HEK293 (cell line): ENCODE measurements around the gene SEC24A.

Source experiments
- CTCF ChIA-PET: fragments of 350-600 bp; formaldehyde crosslinking; extraction: SDS; loops from one replicate; lab custom pipeline; 2021; ENCODE audit warnings: antibody characterized with exemption; lab: Yijun Ruan, JAX
- POLR2A ChIA-PET: fragments of 300-600 bp; formaldehyde crosslinking; extraction: SDS; loops from one replicate; lab custom pipeline; 2020; ENCODE audit warnings: antibody characterized with exemption, inconsistent platforms; lab: Yijun Ruan, JAX
- H3K27ac ChIP-seq: fragments of 200-500 bp; sonication (Bioruptor generic); 2 replicates; pipeline ENCODE4 v1.5.1; 2014; ENCODE audit warnings: low read depth, low read length, control low read depth, inconsistent platforms; ENCODE audit errors: extremely low read depth
- H3K36me3 ChIP-seq, 2 experiments: fragments of 200-500 bp in 1 of 2; sonication (Bioruptor generic) in 1 of 2; 1 replicate in 1 of 2; 2 replicates in 1 of 2; pipeline ENCODE4 v1.5.1; 2014 to 2017; ENCODE audit warnings: inconsistent platforms in 2 of 2, low read length in 2 of 2; ENCODE audit not compliant: control insufficient read depth in 2 of 2, insufficient read depth in 1 of 2
- H3K4me1 ChIP-seq: fragments of 200-500 bp; sonication (Bioruptor generic); 2 replicates; pipeline ENCODE4 v1.5.1; 2014; ENCODE audit warnings: mild to moderate bottlenecking, low read length, inconsistent platforms; ENCODE audit not compliant: control insufficient read depth, insufficient read depth
- H3K4me3 ChIP-seq: 2 replicates; pipeline ENCODE4 v1.5.1; 2011; ENCODE audit warnings: low read depth, mild to moderate bottlenecking, control low read depth, low read length, moderate library complexity
- H3K9me3 ChIP-seq: fragments of 200-500 bp; sonication (Bioruptor generic); 2 replicates; pipeline ENCODE4 v1.5.1; 2014; ENCODE audit warnings: low read depth, low read length, inconsistent platforms; ENCODE audit not compliant: control insufficient read depth, insufficient read depth
- HOXA7 ChIP-seq: sonication (generic); formaldehyde crosslinking; IDR thresholded peaks from 2 replicates; pipeline ENCODE4 v1.8.1; 2022; ENCODE audit warnings: missing genetic modification reagents, borderline replicate concordance
- IKZF3 ChIP-seq: fragments of 450-650 bp; IDR thresholded peaks from 2 replicates; pipeline ENCODE4 v1.5.0; 2018; ENCODE audit warnings: missing biosample characterization, mild to moderate bottlenecking, missing genetic modification characterization, moderate library complexity
- SALL2 ChIP-seq: fragments of 450-650 bp; formaldehyde crosslinking; IDR thresholded peaks from 2 replicates; pipeline ENCODE4 v1.5.0; 2017; ENCODE audit warnings: missing biosample characterization, mild to moderate bottlenecking, missing genetic modification characterization, borderline replicate concordance
- SCRT1 ChIP-seq: fragments of 450-650 bp; formaldehyde crosslinking; IDR thresholded peaks from 2 replicates; pipeline ENCODE4 v1.5.1; 2016; ENCODE audit warnings: missing biosample characterization, missing genetic modification characterization, borderline replicate concordance
- SP3 ChIP-seq: fragments of 450-650 bp; formaldehyde crosslinking; IDR thresholded peaks from 2 replicates; pipeline ENCODE4 v1.5.1; 2016; ENCODE audit warnings: missing biosample characterization, missing genetic modification characterization
- ZNF114 ChIP-seq: fragments of 450-650 bp; formaldehyde crosslinking; IDR thresholded peaks from 2 replicates; pipeline ENCODE4 v1.5.0; 2017; ENCODE audit warnings: missing biosample characterization, missing genetic modification characterization
- ZNF174 ChIP-seq: fragments of 450-650 bp; formaldehyde crosslinking; IDR thresholded peaks from 2 replicates; pipeline ENCODE4 v1.5.0; 2017; ENCODE audit warnings: missing biosample characterization, mild to moderate bottlenecking, missing genetic modification characterization
- ZNF37A ChIP-seq: fragments of 450-650 bp; IDR thresholded peaks from 2 replicates; pipeline ENCODE4 v1.5.1; 2018; ENCODE audit warnings: missing biosample characterization, missing genetic modification characterization
- ZNF747 ChIP-seq: fragments of 450-650 bp; formaldehyde crosslinking; IDR thresholded peaks from 2 replicates; pipeline ENCODE4 v1.5.1; 2016; ENCODE audit warnings: missing biosample characterization, missing genetic modification characterization
- TF ChIP-seq, protein P1 (sequence below): fragments of 450-650 bp; formaldehyde crosslinking; IDR thresholded peaks from 2 replicates; pipeline ENCODE4 v1.5.1; 2016; ENCODE audit warnings: missing biosample characterization, missing genetic modification characterization
- TF ChIP-seq, protein P2 (sequence below): fragments of 450-650 bp; formaldehyde crosslinking; IDR thresholded peaks from 2 replicates; pipeline ENCODE4 v1.5.1; 2016; ENCODE audit warnings: missing biosample characterization, missing genetic modification characterization
- TF ChIP-seq, protein P3 (sequence below): fragments of 450-650 bp; formaldehyde crosslinking; IDR thresholded peaks from 2 replicates; pipeline ENCODE4 v1.5.1; 2016; ENCODE audit warnings: missing biosample characterization, missing genetic modification characterization, low read depth

Gene SEC24A

DNA sequence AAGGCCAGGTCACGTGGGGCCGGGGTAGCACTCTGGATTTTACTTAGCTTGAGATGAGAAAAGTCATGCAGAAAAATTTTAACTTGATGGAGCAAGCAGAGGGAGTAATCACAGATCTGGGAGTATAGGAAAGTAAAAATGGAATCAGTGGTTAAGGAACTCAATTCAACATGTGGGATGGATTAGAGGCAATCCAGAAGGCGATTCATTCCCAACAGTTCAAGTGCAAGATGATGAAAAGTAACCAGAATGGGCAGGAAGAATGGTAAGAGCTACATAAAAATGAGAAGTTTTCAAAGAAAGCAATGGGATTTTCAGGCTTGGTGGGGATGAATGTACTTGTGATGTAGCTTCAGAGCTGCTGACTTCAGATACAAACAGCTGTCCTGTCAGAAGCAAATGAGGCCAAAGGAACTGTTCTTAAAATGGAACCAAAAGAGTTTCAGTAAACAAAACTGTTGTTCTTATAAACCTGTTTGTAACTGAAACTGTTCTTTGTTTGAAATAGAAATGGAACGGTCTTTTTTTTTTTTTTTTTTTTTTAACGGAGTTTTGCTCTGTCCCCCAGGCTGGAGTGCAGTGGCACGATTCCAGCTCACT lies 5.6 kb upstream of the SEC24A start:
- no peak overlapping the region for H3K4me3 ChIP-seq
- TF ChIP-seq HOXA7 (no peak), ZNF37A (no peak)
- TF ChIP-seq, protein P1, sequence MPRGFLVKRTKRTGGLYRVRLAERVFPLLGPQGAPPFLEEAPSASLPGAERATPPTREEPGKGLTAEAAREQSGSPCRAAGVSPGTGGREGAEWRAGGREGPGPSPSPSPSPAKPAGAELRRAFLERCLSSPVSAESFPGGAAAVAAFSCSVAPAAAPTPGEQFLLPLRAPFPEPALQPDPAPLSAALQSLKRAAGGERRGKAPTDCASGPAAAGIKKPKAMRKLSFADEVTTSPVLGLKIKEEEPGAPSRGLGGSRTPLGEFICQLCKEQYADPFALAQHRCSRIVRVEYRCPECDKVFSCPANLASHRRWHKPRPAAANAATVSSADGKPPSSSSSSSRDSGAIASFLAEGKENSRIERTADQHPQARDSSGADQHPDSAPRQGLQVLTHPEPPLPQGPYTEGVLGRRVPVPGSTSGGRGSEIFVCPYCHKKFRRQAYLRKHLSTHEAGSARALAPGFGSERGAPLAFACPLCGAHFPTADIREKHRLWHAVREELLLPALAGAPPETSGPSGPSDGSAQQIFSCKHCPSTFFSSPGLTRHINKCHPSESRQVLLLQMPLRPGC, result no peak
- ChIA-PET POLR2A (interaction anchor here (0.6 to 0.7 kb wide), 2 partner anchors 50 to 662 kb away, joined by 7 to 9 read pairs; no protein-coding TSS in a partner anchor), CTCF (interaction anchor here (0.9 kb wide), 1 partner anchor 55 kb away, joined by 3 read pairs; no protein-coding TSS in a partner anchor)
- H3K36me3 ChIP-seq, result no peaks in the 10 kb centered on the region; a peak in 1 of 3 replicates
- H3K9me3 ChIP-seq, result no peaks in the 10 kb centered on the region
- no peak overlapping the region for H3K27ac ChIP-seq
- no peaks in the 10 kb centered on the region for H3K4me1 ChIP-seq

DNA sequence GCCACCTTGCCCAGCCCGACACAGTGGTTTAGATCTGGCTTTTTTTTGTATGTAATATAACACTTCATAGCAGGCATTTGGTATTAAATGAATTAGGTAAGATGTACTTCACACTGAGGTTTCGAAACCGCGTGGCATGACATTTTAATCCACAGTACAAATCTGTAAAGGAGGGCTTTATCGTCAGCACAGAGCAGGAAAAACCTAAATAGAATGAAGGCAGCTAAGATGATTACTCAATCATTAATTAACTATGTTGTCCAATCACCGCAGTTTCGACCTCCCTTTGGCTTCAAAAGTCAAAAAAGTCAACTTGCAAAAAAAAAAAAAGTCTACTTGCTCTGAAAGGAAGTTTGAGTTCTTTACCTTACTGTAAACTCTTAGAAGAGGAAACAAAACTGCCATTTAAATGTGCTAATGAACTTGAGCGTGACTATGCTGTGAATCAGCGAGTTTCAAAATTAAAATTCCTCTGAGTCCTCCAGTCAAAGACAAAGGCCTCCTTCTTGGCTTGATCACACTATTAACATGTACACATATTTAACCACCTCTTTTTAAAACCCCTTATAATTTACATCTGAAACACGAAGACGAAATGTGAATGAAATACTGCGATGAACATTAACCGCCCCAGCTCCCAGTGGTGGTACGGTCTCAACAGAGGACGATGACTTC lies 698 bp upstream of the SEC24A start:
- no peaks in the 10 kb centered on the region for H3K9me3 ChIP-seq
- ChIA-PET CTCF (interaction anchor here (0.6 to 0.7 kb wide), 2 partner anchors 70 to 912 kb away, joined by 3 to 4 read pairs; no protein-coding TSS in a partner anchor), POLR2A (interaction anchor here (0.8 to 1.2 kb wide), 3 partner anchors 13 to 90 kb away, joined by 3 to 6 read pairs (median 3); partner anchors contain the start of gene CAMLG)
- TF ChIP-seq ZNF114 (tag by site-specific recombination) (no peak), ZNF174 (tag by site-specific recombination) (no peak), ZNF747 (tag by site-specific recombination) (no peak), SALL2 (tag by site-specific recombination) (no peak), SCRT1 (tag by site-specific recombination) (no peak), SP3 (tag by site-specific recombination) (peak; percentile 23; the same call in 1 of the 2 replicates), IKZF3 (no peak)
- TF ChIP-seq, protein P2, sequence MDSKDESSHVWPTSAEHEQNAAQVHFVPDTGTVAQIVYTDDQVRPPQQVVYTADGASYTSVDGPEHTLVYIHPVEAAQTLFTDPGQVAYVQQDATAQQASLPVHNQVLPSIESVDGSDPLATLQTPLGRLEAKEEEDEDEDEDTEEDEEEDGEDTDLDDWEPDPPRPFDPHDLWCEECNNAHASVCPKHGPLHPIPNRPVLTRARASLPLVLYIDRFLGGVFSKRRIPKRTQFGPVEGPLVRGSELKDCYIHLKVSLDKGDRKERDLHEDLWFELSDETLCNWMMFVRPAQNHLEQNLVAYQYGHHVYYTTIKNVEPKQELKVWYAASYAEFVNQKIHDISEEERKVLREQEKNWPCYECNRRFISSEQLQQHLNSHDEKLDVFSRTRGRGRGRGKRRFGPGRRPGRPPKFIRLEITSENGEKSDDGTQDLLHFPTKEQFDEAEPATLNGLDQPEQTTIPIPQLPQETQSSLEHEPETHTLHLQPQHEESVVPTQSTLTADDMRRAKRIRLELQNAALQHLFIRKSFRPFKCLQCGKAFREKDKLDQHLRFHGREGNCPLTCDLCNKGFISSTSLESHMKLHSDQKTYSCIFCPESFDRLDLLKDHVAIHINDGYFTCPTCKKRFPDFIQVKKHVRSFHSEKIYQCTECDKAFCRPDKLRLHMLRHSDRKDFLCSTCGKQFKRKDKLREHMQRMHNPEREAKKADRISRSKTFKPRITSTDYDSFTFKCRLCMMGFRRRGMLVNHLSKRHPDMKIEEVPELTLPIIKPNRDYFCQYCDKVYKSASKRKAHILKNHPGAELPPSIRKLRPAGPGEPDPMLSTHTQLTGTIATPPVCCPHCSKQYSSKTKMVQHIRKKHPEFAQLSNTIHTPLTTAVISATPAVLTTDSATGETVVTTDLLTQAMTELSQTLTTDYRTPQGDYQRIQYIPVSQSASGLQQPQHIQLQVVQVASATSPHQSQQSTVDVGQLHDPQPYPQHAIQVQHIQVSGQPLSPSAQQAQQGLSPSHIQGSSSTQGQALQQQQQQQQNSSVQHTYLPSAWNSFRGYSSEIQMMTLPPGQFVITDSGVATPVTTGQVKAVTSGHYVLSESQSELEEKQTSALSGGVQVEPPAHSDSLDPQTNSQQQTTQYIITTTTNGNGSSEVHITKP (tag by site-specific recombination), result peak; percentile 92
- TF ChIP-seq, protein P3, sequence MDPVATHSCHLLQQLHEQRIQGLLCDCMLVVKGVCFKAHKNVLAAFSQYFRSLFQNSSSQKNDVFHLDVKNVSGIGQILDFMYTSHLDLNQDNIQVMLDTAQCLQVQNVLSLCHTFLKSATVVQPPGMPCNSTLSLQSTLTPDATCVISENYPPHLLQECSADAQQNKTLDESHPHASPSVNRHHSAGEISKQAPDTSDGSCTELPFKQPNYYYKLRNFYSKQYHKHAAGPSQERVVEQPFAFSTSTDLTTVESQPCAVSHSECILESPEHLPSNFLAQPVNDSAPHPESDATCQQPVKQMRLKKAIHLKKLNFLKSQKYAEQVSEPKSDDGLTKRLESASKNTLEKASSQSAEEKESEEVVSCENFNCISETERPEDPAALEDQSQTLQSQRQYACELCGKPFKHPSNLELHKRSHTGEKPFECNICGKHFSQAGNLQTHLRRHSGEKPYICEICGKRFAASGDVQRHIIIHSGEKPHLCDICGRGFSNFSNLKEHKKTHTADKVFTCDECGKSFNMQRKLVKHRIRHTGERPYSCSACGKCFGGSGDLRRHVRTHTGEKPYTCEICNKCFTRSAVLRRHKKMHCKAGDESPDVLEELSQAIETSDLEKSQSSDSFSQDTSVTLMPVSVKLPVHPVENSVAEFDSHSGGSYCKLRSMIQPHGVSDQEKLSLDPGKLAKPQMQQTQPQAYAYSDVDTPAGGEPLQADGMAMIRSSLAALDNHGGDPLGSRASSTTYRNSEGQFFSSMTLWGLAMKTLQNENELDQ (tag by site-specific recombination), result no peak
- H3K4me3 ChIP-seq, result peak overlapping the region; percentile 93
- H3K4me1 ChIP-seq, result no peaks in the 10 kb centered on the region; the same call in 1 of the 2 replicates
- H3K27ac ChIP-seq, result peak overlapping the region; percentile 64
- H3K36me3 ChIP-seq, result peaks cover 0 to 11% of the 10 kb centered on the region in 2 experiments; a peak in 1 of 3 replicates
